GM18526 (cell line): ENCODE data around the gene SCAF1.
A peak's percentile ranks its signal among the peaks of the same experiment; 100 is the strongest.

Source experiments
- POLR2A ChIP-seq: IDR thresholded peaks from 3 replicates; pipeline ENCODE4 v1.6.1; 2011; ENCODE audit not compliant: insufficient read length; ENCODE audit errors: extremely low read depth

Gene SCAF1

GRCh38 chr19:49665351-49666119 is 23.5 kb downstream of the SCAF1 start, which contains the start of the genes BCL2L12 and IRF3:
Gene BCL2L12 (plus strand): TSS chr19:49665933. CDS start chr19:49666693, 760 bp downstream.
Gene IRF3 (minus strand): TSS chr19:49665857. CDS start chr19:49664838, 1,019 bp downstream.
- peak; percentile 63 for TF ChIP-seq POLR2A

- no peak for TF ChIP-seq POLR2A
Measured at GRCh38 chr19:49666120-49666444, 24.1 kb downstream of the SCAF1 start.

GRCh38 chr19:49667473-49667872 is 25.5 kb downstream of the SCAF1 start:
- TF ChIP-seq POLR2A: no peak

- no peak for TF ChIP-seq POLR2A
Measured at GRCh38 chr19:49669516-49669915, 27.5 kb downstream of the SCAF1 start.

GRCh38 chr19:49672131-49672919 is 30.3 kb downstream of the SCAF1 start:
- TF ChIP-seq POLR2A: no peak

GRCh38 chr19:49676136-49676783 is 34.3 kb downstream of the SCAF1 start:
- TF ChIP-seq POLR2A: peak; percentile 90

GRCh38 chr19:49676784-49677230 is 34.8 kb downstream of the SCAF1 start:
- no peak for TF ChIP-seq POLR2A

- peak; percentile 88 for TF ChIP-seq POLR2A
Measured at GRCh38 chr19:49677231-49677900, 35.4 kb downstream of the SCAF1 start, which contains the start of gene PRMT1. Gene PRMT1 (plus strand): TSS chr19:49677271. CDS start chr19:49677281, 10 bp downstream.

- peak; percentile 40 for TF ChIP-seq POLR2A
Measured at GRCh38 chr19:49677901-49678674, 36.1 kb downstream of the SCAF1 start.

- TF ChIP-seq POLR2A: no peak
Measured at GRCh38 chr19:49678985-49679770, 37.2 kb downstream of the SCAF1 start.

GRCh38 chr19:49679771-49680413 is 37.9 kb downstream of the SCAF1 start:
- TF ChIP-seq POLR2A: no peak

- no peak for TF ChIP-seq POLR2A
Measured at GRCh38 chr19:49680421-49681351, 38.7 kb downstream of the SCAF1 start.
